ENCODE measurements around the gene WNK2.

The WNK2 gene

DNA sequence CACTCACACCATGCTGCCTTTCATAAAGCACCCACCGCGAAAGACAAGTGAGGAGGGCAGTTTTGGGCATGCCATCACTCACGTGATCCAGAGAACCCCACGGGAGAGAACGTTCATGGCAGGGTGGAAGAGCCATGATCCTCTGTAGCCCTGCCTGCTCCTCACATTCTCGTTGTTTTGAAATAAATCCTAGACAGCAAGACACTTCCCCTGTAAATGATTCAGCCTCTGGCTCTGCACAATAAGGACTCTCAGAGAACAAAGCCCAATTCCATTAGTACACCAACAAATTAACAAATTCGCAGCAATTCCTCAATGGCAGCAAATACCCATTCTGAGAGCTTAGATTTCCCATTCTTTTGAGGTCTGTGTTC is 71.5 kb downstream of the WNK2 start:
- no peak for DNase-seq (ENCODE audit: low spot score)

DNA sequence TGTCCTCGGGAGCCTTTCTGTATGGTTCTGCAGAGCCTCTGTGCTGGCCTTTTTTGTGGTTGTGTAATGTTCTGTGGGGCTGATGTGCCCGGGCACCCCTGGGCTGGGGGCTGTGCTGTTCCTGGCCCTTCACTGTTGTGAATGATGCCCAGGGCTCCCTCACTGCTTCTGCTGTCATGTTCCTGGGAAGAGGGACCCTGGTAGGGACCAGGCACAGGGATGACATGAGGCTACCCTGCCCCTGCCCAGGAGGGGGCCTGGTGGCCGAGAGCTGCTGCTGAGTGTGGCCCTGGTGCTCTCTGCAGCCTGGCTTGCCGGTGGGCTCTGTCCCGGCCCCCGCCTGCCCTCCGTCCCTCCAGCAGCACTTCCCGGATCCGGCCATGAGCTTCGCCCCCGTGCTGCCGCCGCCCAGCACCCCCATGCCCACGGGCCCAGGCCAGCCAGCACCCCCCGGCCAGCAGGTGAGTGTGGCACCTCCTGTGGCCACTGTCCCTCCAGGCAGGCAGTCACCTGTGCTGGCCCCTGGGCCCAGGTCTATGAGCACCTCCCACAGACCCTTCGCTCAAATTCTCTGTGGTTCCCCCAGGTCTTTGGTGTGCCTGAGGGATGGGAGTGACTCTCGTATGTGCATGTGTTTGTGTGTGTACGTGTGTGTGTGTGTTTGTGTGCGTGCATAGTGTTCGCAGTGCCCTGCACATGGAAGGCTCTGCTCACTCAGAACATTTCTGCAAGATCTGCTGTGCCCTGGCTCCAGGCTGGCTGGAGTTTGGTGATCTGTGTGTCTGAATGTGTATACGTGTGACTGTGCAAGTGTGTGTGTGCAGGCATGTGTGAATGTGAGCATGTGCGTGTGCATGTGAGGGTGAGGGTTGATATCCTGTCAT is 72.3 kb downstream of the WNK2 start:
- no peak for DNase-seq (ENCODE audit: low spot score)

GRCh38 chr9:93256878-93257807 is 73.2 kb downstream of the WNK2 start:
- DNase-seq (ENCODE audit: low spot score) = no peak

- peak; percentile 6 for DNase-seq (ENCODE audit: low spot score)
These were observed 73.9 kb downstream of the WNK2 start for GRCh38 chr9:93257808-93258331.

GRCh38 chr9:93258419-93258817 is 74.5 kb downstream of the WNK2 start:
- no peak for DNase-seq (ENCODE audit: low spot score)

DNA sequence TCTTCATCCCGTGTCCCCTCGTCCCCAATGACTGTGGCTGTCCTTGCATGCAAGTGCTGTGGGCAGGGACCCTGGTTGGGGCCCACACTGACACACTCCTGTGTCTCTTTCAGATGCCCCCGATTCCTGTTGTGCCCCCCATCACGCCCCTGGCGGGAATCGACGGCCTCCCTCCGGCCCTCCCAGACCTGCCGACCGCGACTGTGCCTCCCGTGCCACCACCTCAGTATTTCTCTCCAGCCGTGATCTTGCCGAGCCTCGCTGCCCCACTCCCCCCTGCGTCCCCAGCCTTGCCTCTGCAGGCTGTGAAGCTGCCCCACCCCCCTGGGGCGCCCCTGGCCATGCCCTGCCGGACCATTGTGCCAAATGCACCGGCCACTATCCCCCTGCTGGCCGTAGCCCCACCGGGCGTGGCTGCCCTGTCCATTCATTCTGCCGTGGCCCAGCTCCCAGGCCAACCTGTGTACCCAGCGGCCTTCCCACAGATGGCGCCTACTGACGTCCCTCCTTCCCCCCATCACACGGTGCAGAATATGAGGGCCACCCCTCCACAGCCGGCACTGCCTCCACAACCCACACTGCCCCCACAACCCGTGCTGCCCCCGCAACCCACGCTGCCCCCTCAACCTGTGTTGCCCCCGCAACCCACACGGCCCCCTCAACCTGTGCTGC is 75.0 kb downstream of the WNK2 start:
- DNase-seq (ENCODE audit: low spot score) = no peak

DNA sequence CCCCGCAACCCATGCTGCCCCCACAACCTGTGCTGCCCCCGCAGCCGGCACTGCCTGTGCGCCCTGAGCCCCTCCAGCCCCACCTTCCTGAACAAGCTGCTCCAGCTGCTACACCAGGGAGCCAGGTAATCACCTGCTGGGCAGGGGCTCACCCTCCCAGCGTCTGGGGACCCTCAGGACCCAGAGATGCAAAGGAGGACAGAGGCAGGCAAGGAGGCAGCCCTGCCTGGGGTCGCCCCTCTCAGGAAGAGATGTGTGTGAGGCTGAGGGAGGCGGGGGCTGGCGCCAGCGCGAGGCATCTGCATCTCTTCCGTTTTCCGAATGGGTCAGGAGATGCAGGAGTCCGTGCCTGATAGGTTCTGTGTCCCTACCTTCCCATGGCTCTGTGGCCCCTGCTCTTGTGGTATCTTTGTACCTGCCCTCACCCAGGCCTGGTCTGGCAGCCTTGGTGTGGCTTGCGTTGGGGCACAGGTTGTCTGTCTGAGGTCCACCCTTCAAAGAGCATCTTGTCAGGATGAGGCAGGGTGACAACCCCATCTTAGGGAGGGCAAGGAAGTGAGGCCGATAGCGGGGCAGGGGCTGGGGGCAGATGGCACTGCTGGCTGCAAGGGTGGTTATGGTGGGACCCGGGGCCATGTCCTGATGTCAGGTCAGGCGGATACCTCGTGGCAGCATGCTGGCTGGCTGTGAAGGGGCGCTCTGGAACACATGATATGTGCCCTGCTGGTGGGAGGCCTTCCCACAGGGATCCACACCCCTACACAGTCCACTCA is 75.7 kb downstream of the WNK2 start:
- no peak for DNase-seq (ENCODE audit: low spot score)

DNA sequence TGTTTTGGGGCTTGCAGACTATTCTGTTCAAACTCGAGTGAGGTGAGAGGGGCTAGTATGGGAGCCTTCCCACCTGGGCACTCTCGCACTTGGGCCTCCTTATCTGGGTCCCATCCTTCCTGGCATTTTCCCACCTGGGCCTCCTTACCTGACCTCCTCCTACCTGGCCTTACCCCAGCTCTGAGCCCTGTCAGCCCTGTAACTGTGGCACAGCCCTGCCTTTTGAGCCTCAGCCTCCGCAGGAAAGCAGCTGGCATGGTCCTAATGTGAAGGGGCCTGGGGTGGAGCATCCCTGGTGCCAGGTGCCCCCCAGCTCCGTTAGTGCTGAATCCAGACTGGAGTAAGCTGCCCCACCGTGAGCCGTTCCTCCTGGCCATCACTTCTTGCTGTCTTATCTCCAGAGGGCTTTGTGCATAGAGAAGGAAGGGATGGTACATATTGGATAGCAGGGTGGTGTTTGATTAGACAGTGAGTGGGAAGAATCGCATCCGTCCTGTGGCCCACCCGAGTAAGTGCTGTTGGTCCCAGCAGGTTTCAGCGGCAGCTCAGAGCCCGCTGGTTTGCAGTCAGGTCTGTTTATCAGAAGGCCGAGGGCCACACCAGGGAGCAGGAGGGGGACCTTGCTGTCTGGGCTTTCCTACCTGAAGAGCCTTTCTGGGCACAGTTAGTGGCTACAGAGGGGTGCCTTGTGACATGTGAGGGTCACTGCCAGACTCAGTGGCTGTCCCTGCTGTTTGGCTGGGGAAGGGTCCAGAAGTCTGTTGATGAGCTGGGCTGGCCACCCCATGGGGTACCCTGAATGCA is 76.5 kb downstream of the WNK2 start:
- DNase-seq (ENCODE audit: low spot score) = no peak

DNA sequence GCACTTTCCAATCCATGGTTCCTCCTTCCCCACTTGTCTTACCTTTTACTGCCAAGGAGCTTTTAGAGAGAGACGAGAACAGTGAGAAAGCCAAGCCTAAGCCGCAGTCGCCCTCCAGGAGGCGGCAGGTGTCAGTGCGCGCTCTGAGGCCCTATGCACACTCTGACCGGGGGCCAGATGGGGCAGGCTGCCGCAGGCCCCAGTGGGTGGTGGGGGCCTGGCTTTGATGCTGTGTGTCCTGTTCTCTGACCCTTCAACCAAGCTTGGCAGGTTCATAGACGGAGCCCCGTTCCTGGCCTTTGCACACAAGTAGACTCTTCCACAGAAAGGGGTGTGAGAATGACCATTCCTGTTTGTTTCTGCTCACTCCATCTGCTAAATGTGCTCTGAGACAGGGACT is 77.3 kb downstream of the WNK2 start:
- no peak for DNase-seq (ENCODE audit: low spot score)

- DNase-seq (ENCODE audit: low spot score) = no peak
These were observed 78.0 kb downstream of the WNK2 start for GRCh38 chr9:93261735-93262523.

- no peak for DNase-seq (ENCODE audit: low spot score)
These were observed 78.8 kb downstream of the WNK2 start for GRCh38 chr9:93262537-93263310.

GRCh38 chr9:93263334-93264229 is 79.6 kb downstream of the WNK2 start:
- no peak for DNase-seq (ENCODE audit: low spot score)

- no peak for DNase-seq (ENCODE audit: low spot score)
These were observed 80.6 kb downstream of the WNK2 start for GRCh38 chr9:93264338-93265125.

DNA sequence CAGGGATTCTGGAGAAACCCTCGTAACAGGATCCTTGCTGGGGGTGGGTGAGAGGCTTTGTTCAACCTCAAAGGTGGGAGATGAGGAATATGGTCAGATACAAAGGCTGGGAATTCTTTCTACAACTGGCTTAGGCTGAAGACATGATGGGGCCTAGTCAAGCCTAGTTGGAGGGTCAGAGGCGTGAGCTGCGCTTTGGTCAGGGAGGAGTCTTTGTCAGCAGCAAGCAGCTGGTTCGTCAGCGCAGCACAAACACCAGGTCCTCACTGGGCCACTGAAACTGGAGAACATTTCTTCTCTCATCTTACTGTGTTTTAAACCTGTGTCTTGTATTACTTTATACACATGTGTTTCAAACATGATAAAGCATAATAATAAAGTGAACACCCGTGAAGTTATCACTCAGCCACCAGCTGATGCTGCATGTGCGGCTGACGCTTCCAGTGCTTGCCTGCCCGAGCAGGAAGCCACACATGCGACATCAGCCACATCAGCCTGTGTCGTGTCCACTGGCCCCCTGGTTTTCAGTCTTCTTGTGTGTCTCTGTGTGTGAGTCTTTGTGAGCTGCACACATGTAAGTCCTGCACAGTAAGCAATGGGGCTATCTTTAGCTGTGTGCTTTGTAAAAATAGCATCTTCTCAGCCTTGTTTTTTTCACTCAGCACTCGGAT is 81.5 kb downstream of the WNK2 start:
- DNase-seq (ENCODE audit: low spot score) = no peak

DNA sequence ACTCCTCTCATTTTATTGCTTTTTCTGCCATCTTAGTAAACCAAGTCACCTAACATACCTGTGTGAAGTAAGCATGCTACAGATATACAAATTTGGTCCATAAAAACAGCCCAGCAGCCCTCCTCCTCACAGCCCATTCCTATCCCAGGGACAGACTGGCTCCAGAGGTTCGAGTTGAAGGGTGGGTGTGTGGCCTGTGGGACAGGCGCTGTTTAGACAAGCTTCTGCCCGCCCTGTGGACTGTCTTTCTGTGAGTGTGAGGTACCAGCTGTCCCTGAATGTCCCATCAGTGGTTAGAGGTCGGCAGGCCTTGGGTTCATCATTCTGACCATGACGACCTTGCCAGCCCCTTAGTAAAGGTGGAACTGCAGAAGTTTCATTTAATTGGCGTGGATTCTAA is 82.0 kb downstream of the WNK2 start:
- no peak for DNase-seq (ENCODE audit: low spot score)

DNA sequence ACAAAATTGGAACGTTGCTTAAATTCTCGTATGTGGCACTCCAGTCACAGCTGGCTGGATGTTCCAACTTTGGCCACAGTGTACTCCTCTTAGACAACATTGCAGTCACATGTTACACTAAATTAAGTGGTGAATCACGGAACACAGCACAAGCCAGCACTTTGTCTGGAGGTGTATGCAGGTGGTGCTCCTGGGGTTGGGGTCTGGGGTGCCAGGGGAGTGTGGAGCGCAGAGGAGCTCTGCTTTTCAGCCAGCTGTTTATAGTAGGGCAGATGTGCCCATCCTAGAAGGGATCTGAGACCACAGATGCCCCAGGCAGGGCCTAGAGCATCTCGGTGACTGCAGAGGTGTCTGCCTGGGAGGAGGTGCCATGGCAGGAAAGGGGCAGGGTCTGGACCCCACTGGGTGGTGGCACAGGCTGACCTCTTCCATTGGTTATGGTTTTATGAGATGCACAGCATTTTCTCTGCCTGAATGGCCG is 82.6 kb downstream of the WNK2 start:
- DNase-seq (ENCODE audit: low spot score) = no peak
